ENCODE data around the gene HS1BP3. TPM values are rescaled to one million over a fixed set of nuclear protein-coding genes. Genes with fewer than 3 reads are reported as not detected.

Gene HS1BP3, protein sequence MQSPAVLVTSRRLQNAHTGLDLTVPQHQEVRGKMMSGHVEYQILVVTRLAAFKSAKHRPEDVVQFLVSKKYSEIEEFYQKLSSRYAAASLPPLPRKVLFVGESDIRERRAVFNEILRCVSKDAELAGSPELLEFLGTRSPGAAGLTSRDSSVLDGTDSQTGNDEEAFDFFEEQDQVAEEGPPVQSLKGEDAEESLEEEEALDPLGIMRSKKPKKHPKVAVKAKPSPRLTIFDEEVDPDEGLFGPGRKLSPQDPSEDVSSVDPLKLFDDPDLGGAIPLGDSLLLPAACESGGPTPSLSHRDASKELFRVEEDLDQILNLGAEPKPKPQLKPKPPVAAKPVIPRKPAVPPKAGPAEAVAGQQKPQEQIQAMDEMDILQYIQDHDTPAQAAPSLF
- total RNA-seq: 23.1 TPM

DNA sequence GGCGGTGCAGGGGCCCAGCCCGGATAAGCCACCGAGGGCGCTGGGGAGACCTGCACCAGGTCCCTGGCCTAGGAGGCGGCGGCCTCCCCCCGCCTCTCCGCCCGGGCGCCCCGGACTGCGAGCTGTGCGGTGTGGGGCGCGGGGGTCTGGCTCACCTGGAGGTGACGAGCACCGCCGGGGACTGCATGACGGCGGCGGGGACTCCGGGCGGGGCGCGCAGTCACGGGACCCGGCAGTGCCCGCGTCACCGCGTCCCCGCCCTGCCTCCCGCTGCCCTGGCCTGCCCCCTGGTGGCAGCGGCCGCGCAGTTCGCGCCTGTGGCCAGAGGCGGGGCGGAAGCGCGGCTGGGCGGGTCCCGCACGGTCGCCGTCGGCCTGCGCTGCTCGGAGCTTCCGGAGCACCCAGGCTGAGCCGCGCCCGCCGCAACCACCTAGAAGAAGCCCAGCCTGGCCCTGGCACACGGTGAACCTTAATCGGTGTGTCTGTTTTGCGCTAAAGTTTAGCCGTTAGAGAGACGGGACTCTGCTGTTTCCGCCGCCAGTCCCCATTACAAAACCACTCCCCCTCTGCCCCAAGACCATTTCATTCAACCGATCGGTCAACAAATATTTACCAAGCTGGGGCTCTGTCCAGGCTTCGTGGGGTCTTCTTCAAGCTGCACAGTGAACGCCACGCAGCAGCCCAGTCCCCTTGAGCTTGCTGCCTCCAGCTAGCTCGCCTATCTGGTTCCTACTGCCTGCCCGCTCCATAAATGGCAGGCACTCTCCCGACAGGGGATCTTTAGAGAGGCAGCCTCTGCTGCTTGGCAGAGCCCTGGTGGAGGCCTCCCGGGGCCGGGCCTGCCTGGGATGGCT lies at the start of gene HS1BP3:
TSS of gene HS1BP3 (minus strand) at position 222 of the 854 bp plus-strand sequence. CDS start at position 187, 35 bp downstream.
- Histone ChIP-seq H3K36me3 (no peaks in the 10 kb centered on the region), H3K4me1 (peaks cover 41% of the 10 kb centered on the region), H3K27me3 (no peaks in the 10 kb centered on the region), H3K9me3 (no peaks in the 10 kb centered on the region), H3K27ac (peak within 1 kb of the TSS; percentile 96), H3K4me3 (peak within 1 kb of the TSS; percentile 72 to 91)
- TF ChIP-seq, protein P1, sequence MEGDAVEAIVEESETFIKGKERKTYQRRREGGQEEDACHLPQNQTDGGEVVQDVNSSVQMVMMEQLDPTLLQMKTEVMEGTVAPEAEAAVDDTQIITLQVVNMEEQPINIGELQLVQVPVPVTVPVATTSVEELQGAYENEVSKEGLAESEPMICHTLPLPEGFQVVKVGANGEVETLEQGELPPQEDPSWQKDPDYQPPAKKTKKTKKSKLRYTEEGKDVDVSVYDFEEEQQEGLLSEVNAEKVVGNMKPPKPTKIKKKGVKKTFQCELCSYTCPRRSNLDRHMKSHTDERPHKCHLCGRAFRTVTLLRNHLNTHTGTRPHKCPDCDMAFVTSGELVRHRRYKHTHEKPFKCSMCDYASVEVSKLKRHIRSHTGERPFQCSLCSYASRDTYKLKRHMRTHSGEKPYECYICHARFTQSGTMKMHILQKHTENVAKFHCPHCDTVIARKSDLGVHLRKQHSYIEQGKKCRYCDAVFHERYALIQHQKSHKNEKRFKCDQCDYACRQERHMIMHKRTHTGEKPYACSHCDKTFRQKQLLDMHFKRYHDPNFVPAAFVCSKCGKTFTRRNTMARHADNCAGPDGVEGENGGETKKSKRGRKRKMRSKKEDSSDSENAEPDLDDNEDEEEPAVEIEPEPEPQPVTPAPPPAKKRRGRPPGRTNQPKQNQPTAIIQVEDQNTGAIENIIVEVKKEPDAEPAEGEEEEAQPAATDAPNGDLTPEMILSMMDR (IDR thresholded peaks at IDR 0.05): peak; percentile 82 to 96 (median 84)
- TF ChIP-seq POLR2A (IDR thresholded peaks at IDR 0.05): peak in 1 of 2 donors; percentile 75
- peak in 1 of 2 donors; percentile 87 for TF ChIP-seq POLR2AphosphoS5 (IDR thresholded peaks at IDR 0.05; ENCODE audit: insufficient read depth in 1 of 2, low read depth in 1 of 2)
- intact Hi-C loops (cut with DNase I): no loop called here
- no peak for DNase-seq (ENCODE audit: extremely low spot score in 2 of 2)

DNA sequence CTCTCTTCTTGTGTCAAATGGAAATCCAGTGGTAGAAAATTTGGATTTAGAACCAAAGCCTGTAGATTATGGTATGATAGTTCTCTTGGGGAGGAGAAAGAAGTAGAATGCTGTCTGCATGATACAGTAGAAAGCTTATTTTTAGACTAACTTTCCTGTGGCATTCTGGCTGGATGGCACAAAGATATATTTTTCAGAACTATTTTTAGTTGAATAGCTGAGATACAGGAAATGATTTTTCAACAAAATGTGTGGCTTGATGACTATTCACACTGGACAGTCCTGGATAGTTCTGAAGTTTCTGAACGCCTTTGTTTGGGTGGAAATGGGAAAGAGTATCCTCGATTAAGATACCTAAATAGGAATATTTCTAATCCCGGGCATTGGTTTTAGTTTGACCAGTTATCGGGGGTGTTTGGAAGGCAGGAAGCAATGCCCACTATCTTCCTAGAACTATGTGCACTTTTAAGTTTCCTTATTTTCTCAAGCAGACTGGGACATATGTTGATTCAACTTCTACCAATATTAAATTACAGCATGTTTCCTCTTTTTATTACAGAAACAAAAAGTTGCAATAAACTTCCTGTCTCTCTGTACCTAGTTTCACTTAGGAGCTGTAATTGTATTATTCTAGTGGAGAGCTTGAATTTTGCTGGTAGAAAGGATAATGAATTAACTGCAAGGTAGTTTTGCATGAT lies 48.2 kb upstream of the HS1BP3 start:
- intact Hi-C loops (cut with DNase I): no loop called here

DNA sequence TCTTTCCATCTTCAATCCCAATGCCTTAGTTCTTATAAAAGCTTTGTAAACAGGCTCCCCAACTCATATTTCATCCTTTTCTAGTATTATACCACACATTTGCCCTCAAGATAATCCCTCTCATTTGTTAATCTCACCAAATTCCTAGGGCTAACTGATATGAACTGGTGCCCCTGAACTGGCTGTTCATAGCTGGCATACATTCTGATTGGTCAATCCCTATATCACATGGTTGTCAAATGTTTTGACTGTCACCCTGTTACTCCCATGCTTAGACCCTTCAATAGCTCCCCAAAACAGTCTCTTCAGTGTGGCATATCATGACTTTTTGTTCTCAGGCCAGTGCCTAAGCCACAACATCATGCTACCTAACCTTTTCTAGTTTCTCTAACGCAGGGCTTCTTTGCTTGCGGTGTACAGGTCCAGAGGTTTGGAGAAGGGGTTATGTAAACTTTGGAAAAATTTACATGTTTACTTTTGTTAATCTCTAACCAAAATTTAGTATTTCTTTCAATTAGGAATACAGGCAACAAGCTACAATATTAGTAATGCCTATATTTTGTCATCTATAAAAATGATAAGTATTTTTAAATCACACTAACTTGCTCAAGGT lies 46.5 kb upstream of the HS1BP3 start:
- no peak overlapping the region for H3K4me3 ChIP-seq
- H3K9me3 ChIP-seq: no peaks in the 10 kb centered on the region
- no peaks in the 10 kb centered on the region for H3K4me1 ChIP-seq
- intact Hi-C loops (cut with DNase I): no loop called here
- no peak for DNase-seq (ENCODE audit: extremely low spot score in 2 of 2)
- TF ChIP-seq POLR2AphosphoS5 (IDR thresholded peaks at IDR 0.05; ENCODE audit: insufficient read depth in 1 of 2, low read depth in 1 of 2) (no peak), POLR2A (IDR thresholded peaks at IDR 0.05) (no peak)
- TF ChIP-seq, protein P1 (IDR thresholded peaks at IDR 0.05): no peak
- no peak overlapping the region for H3K27ac ChIP-seq
- no peaks in the 10 kb centered on the region for H3K36me3 ChIP-seq
- H3K27me3 ChIP-seq: no peaks in the 10 kb centered on the region

More for the DNA sequence above, 48.2 kb upstream of the HS1BP3 start:
- no peak for DNase-seq (ENCODE audit: extremely low spot score in 2 of 2)
- H3K4me1 ChIP-seq: no peaks in the 10 kb centered on the region
- no peak for TF ChIP-seq POLR2A (IDR thresholded peaks at IDR 0.05)
- TF ChIP-seq POLR2AphosphoS5 (IDR thresholded peaks at IDR 0.05; ENCODE audit: insufficient read depth in 1 of 2, low read depth in 1 of 2): no peak
- TF ChIP-seq, protein P1 (IDR thresholded peaks at IDR 0.05): no peak
- H3K36me3 ChIP-seq: no peaks in the 10 kb centered on the region
- H3K27ac ChIP-seq: no peak overlapping the region
- no peaks in the 10 kb centered on the region for H3K9me3 ChIP-seq
- H3K27me3 ChIP-seq: no peaks in the 10 kb centered on the region
- H3K4me3 ChIP-seq: no peak overlapping the region

DNA sequence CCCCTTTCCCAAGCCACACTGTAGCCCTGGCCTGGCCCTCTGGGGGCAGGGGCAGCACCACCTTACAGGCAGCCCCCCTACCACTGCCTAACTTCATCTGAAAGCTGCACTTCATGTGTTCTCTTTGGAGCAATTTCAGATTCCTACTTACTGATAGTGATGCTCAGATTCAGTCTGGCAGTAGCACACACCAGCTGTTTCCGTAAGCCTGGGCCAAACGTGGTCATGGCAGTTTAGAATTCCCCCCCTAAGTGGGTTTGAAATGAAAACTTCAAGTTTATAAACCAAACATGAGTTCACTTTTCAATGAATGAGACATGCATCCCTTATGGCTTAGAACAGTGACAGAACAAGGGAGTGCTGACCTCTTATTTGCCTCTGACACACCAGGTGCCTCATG lies 45.5 kb upstream of the HS1BP3 start:
- intact Hi-C loops (cut with DNase I): no loop called here
- DNase-seq (ENCODE audit: extremely low spot score in 2 of 2): no peak
- no peak overlapping the region for H3K27ac ChIP-seq
- no peak for TF ChIP-seq POLR2A (IDR thresholded peaks at IDR 0.05)
- TF ChIP-seq, protein P1 (IDR thresholded peaks at IDR 0.05): no peak
- TF ChIP-seq POLR2AphosphoS5 (IDR thresholded peaks at IDR 0.05; ENCODE audit: insufficient read depth in 1 of 2, low read depth in 1 of 2): no peak
- H3K4me3 ChIP-seq: no peak overlapping the region
- no peaks in the 10 kb centered on the region for H3K9me3 ChIP-seq
- H3K36me3 ChIP-seq: no peaks in the 10 kb centered on the region
- H3K27me3 ChIP-seq: no peaks in the 10 kb centered on the region
- no peaks in the 10 kb centered on the region for H3K4me1 ChIP-seq
